GM19372 (cell line): ENCODE results near the gene RNF224.

Experiments used
- ATAC-seq: cut with Tn5 transposase; IDR thresholded peaks from one replicate; pipeline ENCODE4 v1.9.1; 2021; ENCODE audit warnings: mild to moderate bottlenecking, low read depth, moderate library complexity; ENCODE audit not compliant: unreplicated experiment

RNF224 gene

DNA sequence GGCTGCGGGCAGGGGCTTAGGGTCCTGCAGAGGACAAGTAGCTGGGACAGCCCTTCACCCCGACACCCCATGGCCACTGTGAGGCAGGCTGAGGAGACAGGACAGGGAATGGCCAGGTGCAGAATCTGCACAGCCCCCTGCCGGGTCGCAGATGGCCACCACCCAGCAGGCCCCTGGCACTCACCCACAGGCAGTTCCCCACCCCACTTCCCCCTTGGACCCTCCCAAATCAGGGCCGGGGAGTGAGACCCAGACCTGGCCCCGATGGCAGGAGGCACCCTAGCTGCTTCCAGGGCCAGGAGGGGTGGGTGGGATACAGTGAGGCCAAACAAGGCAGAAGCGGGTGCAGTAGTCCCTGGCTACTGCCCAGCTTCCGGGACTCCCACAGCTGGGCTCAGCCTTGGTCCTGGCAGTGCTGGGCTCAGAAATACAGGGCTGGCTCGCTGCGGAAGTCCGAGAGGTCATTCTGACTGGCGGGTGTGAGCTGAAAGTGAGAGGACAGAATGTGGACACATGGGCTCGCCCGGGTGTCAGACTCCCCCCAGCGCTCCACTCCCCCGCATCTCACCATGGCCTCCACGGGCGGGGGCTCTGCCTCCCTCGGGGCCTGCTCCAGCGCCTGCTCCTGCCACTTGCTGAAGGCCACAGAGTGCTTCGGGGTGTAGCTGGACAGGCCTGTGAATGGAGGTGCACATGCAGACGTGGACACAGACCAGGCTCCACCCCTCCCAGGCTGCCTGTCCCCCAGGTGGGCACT is 35.4 kb upstream of the RNF224 start:
- ATAC-seq = no peak

DNA sequence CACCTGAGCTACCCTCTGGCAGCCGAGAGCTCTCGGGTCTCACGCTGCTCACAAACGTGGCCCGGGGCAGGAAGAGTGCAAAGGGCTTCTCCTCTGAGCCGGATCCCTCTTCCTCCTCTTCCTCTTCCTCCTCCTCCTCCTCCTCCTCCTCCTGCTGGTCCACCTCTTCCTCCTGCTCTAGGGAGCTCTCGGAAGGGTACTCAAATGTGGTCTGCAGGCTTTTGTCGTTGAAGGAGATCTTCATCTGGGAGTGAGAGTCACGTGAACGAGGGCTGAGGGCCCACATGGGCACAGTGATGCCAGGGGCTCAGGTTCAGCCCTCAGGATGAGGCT is 34.9 kb upstream of the RNF224 start:
- no peak for ATAC-seq

DNA sequence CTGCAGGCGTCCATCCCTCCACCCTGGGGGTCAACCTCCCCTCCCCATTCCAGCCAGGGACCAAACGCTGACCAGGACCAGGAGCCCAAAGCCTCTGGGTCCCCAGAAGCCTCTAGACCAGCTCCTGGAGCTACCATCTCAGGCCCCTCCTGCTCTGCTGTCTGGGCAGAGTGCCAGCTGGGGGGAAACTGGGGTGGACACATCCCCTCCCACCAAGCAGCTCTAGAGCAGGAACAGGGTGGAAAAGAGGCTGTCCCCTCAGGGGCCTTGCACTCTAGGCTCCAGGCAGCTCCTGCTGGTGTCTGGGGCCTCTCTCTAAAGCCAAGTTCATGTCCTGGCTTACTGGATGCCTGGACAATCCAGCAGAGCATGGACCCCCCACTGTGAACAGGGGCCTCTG is 34.4 kb upstream of the RNF224 start:
- no peak for ATAC-seq

DNA sequence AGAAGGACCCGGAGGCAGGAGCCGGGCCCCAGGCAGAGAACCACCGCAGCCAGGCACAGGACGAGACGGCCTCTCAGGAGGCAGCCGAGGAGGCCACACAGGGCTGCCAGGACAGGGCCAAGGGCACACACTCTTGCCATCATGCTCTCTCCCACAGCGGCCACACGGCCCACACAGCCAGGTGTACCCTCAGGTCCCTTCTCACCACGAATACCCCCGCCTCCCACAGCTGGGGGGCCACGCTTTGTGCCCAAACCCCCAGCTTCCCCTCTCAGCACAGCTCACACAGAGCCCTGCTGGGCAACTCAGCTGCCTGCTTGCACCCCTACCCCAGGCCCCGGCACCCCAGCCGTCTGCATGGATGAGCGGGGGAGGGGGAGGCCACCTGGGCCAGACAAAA is 33.5 kb upstream of the RNF224 start:
- no peak for ATAC-seq

DNA sequence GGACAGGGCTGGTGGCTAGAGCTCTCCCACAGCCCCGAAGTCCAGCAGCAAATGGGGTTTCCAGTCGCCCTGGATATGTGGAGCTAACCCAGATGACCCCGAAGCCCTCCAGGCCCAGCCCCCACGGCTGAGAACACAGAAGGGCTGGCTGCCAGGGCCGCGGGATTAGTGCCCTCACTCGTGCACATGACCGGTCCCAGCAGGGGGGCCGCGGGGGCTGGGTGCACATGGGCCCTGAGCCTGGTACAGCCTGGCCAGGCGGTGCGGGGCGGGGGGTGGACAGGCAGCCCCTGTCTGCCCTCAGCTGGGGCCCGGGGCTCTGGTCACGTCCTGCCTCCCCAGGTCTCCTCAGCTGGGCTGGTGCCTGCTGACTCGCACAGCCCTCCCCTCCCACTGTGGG is 32.9 kb upstream of the RNF224 start:
- no peak for ATAC-seq

DNA sequence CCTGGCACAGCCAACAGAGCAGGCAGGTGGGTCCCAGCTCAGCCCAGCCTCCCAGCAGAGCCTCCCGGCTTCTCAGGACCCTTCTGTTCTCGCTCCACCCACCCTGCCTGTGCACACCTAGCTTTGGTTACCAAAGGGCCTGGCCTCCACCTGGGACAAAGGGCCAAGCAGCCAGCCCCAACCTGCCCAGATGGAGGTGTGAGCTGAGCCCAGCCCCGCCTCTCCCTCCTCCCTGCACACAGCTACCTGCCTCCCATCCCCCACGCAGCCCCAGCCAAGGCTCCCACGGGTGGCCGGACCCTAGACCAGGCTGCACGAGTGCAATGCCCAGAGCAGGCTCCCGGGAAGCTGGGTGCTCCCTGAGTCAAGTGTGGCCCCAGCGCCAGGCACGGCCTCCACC is 32.4 kb upstream of the RNF224 start:
- no peak for ATAC-seq

DNA sequence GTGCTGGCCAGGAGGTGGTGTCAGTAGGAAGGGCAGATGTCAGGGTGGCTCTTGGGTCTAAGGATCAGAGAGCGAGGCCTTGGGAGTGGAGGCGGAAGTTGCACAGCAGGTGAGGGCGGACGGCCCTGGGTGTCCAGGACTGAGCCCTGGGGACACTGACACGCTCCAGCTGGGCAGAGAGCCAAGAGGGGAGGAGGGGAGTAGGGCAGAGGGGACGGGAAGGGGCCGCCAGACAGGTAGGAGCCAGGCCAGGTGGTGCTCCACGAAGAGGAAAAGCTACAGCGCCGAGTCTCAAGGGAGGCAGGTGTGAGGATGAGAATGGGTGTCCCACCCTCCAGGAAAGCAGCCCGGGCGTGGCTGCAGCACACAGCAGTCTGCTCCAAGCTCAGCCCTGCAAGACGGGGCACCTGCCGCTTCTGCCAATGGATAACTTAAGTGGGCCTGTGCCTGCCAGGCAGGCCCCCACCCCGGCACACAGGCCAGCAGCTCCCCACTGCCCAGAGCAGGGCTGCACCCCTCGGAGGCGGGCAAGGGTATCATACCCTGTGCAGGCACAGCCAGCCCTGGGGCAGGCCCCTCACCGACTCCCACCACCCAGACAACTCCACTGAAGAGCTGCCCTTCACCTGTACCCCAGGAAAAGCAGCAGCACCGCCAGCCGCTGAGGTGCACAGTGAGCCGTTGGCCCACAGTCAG is 31.6 kb upstream of the RNF224 start:
- no peak for ATAC-seq

DNA sequence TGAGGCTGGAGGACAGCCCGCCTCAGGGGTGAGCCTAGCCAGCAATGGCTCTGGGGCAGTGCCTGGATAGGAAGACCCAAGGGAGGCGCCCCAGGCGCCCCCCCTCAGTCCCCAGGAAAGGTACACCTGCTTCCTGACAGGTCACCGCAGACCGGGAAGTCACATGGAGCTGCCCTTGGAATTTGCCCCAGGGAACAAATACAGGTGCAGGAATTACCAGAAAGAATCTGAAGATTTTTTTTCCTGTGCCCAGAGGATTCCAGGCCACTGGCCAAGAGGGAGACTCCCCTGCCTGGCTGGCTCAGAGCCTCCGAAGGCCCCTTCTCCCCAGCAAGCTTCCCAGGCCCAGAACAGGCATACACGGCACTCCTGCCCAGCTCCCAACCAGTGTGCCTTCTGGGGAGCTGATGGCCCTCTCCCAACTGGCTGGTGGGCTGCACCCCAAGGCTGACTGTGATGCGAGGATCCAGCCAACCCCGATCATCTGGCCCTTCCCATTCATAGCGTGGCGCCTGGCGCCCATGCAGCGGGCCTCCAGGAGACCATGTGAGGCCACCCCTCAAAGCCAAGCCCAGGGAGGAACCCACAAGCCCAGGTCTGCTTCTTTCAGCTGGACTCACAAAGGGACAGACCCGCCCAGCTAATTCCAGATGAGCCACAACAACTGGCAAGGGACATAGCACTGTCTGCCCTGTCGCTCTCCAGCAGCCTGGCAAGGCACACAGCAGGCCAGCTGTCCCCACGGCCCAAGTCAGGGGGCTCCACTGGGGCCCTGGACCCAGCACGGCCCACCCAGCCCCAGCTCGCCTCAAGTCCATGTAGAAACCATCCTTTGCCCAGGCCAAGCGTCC is 29.0 kb upstream of the RNF224 start:
- no peak for ATAC-seq

DNA sequence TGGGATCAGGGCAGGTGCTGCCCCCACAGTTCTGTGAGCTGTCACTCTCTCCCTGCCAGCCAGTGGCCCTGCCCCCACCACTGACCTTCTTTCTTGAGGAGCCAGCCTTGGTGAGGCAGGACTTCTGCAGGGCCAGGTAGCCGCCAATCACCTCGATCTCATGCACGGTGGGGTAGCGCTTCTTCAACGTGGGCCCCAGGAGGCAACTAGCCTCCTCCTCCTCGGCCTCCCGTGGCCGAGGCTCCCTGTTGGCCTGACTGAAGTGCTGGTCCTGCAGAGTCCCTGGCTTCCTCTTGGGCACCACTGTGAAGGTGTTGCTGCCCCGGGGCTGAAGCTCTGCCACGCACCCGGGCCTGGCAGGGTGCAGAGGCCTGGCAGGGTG is 28.4 kb upstream of the RNF224 start:
- no peak for ATAC-seq

DNA sequence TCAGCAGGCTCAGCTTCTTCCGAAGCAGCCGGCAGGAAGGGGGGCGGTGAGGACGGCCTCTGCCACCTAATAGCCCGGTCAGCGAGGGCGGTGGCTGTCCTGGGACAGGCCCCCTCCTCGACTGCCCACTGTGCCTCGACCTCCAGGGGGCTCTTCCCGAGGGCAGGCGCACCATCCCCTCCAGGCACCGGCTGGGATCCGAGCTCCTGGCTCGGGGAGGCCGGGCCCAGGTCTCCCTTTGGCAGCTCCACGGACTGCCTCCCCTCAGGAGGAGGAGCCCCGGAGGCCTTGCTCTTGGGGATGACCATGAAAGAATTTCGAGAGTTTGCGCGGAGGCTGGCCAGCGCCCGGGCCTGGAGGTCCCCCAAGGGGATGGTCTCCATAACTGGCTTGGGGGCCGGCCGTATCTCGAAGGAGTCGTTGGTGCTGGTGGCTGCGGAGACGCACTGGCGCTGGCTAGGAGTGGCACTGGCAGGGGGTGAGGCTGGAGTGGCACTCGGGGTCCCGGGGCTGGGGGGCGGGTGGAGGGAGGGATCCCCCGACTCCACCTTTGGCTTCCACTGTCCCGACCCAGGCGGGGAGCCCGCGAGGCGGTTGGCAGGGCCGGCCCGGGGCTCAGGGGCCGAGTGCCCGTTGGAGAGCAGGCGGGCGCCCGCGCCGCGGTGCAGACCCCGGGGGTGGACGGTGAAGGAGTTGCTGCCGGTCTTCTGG is 27.7 kb upstream of the RNF224 start:
- no peak for ATAC-seq

DNA sequence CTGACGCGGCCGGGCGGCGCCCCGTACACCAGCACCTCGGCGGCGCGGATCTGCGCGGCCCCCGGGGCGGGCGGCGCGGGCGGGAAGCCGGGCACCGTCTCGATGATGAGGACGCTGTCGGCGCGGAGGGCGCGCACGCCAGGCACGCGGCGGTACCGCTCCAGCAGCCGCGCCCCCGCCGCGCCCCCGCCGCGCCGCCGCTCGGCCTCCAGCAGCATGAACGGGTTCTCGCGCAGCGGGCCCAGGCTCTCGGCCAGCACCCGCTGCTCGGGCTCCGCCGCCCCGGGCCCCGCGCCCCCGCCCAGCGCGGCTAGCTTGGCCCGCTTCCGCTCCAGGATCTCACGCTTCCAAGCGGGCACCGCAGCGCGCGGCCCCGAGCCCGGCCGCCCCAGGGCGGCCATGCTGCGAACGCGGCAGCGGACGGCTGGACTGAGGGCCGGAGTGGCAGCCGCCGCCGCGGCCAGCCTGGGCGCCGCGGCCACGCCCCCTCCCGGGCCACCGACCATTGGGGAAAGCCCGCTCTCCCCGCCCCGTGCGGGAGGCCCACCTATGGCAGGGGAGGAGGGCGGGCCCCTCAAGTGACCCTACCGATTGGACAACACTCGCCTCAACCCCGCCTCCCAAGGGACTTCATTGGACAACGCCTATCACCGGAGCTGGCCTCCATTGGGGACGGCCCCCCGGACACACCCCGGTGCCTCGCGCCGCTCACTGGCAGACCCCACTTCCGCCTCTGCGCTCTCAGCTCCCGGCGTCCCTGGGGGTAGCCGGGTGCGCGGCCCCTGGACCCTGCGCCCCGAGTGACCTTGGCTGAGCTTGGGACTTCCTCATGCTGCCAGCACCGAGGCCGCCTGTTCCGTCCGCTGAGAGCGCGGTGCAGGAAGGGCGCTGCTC is 26.7 kb upstream of the RNF224 start, which contains the start of gene TPRN:
TSS of gene TPRN (minus strand) at position 431 of the 894 bp plus-strand sequence. CDS start at position 401, 30 bp downstream.
- peak; percentile 90 for ATAC-seq

DNA sequence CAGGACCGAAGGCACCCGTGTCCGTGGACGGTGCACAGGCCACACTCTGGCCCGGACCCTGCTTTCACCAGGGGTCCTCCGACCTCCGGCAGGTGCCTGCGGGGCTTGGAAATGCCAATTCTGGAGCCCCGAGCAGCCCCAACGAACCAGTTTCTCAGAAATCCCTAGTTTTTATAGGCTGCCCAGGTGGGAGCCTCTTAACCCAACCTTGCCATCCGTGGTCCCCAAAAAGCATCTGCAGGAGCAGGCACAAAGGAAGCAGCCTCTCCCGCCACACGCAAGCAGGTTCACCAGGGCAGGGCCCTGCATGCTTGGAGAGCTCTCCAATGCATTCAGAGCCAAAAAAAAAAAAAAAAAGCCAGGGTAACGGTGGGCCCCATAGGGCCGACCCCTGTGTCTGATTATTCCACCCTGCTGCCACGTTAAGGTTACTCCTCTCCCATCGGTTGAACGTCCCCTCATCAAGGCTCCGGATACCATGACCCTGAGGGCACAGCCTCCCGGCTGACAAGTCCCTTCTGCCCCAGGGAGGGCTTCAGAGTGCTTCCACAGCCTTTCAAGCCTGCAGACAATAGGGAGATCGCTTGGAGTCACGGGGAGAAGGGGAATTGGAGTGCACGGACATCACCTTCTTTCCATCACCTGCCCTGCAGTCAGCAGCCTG is 26.0 kb upstream of the RNF224 start:
- no peak for ATAC-seq

DNA sequence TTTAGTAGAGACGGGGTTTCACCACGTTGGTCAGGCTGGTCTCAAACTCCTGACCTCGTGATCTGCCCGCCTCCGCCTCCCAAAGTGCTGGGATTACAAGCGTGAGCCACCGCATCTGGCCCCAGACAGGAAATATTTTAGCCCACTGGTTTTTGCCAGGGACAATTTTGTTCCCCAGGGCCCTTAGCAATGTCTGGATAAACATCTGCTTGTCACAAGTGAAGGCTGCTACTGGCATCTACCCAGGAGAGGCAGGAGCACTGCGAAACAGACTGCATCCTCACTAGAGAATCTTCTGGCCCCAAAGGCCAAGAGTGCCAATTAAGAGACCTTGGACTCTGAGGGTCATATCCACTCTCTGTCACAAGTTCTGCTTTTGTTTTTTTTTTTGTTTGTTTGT is 24.3 kb upstream of the RNF224 start:
- no peak for ATAC-seq

DNA sequence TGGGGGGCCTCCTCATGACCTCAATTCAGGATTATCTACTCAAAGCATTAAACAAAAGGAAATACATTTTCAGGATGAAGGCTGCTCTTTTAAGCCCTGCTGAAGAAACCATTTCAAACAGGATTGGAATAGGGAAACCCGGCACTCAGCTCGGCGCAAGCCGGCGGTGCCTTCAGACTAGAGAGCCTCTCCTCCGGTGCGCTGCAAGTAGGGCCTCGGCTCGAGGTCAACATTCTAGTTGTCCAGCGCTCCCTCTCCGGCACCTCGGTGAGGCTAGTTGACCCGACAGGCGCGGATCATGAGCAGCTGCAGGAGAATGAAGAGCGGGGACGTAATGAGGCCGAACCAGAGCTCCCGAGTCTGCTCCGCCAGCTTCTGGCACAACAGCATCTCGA is 22.6 kb upstream of the RNF224 start:
- no peak for ATAC-seq

DNA sequence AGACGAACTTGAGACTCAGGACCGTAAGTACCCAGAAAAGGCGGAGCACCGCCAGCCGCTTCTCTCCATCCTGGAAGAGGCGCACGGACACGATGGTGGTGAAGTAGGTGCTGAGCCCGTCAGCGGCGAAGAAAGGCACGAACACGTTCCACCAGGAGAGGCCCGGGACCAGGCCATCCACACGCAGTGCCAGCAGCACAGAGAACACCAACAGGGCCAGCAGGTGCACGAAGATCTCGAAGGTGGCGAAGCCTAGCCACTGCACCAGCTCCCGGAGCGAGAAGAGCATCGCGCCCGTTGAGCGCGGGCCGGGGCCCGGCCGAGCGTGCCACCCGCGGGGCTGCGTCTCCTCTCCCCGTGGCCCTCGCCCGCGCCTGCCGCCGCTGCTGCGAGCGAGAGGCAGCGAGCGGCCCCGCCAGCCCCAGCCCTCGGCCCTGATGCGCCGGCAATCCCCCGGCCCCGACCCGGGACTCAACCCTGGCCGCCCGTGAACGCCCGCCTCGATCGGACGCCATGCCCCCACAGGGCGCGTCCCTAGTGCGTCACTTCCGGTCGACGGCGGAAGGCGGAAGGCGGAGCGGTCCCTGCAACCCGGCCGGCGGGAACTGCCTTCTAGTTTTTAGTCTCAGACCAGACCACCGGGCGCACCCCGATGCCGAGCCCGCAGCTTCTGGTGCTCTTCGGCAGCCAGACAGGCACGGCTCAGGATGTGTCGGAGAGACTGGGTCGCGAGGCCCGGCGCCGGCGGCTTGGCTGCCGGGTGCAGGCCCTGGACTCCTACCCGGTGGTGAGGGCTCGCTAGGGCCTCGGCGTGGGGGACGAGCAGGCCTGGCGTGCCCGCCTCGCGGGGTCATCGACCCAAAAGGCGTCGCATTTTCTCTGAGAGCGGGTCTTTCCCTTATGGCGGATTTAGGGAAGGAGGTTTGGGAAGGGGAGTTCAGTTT is 21.9 kb upstream of the RNF224 start, which contains the start of the genes NDOR1 and TMEM203:
TSS of gene NDOR1 (plus strand) at position 575 of the 944 bp plus-strand sequence. CDS start at position 653, 78 bp downstream.
TSS of gene TMEM203 (minus strand) at position 523 of the 944 bp plus-strand sequence. CDS start at position 289, 234 bp downstream.
- ATAC-seq = no peak

DNA sequence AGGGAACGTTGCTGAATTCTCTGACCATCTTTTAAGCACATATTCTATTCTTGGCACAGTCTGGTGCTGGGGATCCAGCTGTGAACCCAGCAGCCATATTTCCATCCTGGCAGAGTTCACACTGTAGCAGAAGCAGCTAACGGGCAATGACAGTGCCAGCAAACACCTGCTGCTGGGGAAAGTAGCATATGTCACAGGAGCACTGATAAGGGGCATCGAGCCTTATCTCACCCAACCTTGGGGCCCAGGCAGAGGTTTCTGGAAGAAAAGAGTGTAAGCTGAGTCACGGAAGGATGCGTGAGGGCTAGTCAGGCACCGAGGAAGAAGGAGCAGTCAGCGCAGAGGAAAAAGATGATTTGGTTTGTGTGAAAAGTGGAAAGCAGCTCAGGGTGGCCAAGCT is 20.7 kb upstream of the RNF224 start:
- ATAC-seq = no peak

DNA sequence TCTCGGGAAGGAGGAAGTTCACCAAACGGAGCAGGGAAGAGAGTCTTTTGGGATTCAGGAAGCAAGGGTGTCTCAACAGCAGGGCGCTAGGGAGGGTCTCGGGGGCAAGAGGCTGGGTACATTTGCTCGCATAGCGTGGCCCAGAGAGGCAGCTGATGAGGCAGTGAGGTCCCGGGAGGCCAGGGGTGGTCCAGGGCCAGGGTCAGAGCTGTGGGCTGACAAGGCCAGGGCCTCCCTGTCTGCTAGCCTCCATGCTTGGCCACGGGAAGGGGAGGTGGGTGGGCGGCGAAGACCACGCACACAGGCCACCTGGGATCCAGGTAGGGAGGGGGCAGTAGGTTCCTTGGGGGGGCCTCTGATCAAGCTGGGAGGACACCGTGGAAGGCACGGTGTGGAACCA is 15.8 kb upstream of the RNF224 start:
- ATAC-seq = no peak

DNA sequence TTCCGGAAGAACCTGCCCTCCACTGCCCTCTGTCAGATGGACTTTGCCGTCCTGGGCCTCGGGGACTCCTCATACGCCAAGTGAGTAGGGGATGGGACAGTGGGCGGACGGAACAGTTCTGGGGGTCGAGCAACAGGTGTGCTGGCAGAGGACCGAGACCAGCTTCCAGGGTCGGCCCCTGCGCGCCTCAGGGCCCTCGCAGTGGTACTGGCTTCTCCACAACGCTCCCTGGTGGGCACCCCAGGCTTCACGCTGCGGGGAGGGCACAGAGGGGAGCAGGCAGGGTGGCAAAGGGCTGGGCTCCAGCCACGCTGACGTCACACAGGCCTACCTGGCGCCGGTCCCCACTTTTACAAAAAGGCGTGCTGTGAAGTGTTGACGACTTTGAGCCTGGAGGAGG is 14.8 kb upstream of the RNF224 start:
- no peak for ATAC-seq
